Parathyroid adenoma (tissue), 2 donors: Measurements from ENCODE around the gene RPS29.

Source experiments
- H2AFZ ChIP-seq: fragments of 300-600 bp; sonication (generic); one replicate; pipeline ENCODE4 v1.7.0; 2017; ENCODE audit warnings: antibody characterized with exemption, mild to moderate bottlenecking
- H3K27ac ChIP-seq: fragments of 300-600 bp; sonication (generic); one replicate; pipeline ENCODE4 v1.7.0; 2017
- H3K27me3 ChIP-seq: fragments of 300-600 bp; sonication (generic); one replicate; pipeline ENCODE4 v1.7.0; 2017; ENCODE audit warnings: low read length; ENCODE audit not compliant: control insufficient read depth, insufficient read depth
- H3K36me3 ChIP-seq: fragments of 300-600 bp; sonication (generic); one replicate; pipeline ENCODE4 v1.7.0; 2017; ENCODE audit warnings: low read length; ENCODE audit not compliant: control insufficient read depth, insufficient read depth
- H3K4me1 ChIP-seq: fragments of 300-600 bp; sonication (generic); one replicate; pipeline ENCODE4 v1.7.0; 2017; ENCODE audit warnings: control low read depth
- H3K4me2 ChIP-seq: fragments of 300-600 bp; sonication (generic); one replicate; pipeline ENCODE4 v1.7.0; 2017; ENCODE audit warnings: low read length
- H3K4me3 ChIP-seq: fragments of 300-600 bp; sonication (generic); one replicate; pipeline ENCODE4 v1.7.0; 2017; ENCODE audit warnings: low read depth, low read length
- H3K79me2 ChIP-seq: fragments of 300-600 bp; sonication (generic); one replicate; pipeline ENCODE4 v1.7.0; 2017; ENCODE audit warnings: control low read depth
- H3K9ac ChIP-seq: fragments of 300-600 bp; sonication (generic); one replicate; pipeline ENCODE4 v1.7.0; 2017; ENCODE audit warnings: mild to moderate bottlenecking
- H3K9me3 ChIP-seq: fragments of 300-600 bp; sonication (generic); one replicate; pipeline ENCODE4 v1.7.0; 2017; ENCODE audit warnings: low read length; ENCODE audit not compliant: control insufficient read depth
- TF ChIP-seq, protein P1 (sequence below): fragments of 300-600 bp; sonication (generic); IDR thresholded peaks from one replicate; pipeline ENCODE4 v1.7.0; 2017; ENCODE audit warnings: antibody characterized with exemption, mild to moderate bottlenecking
- donor health status: primary hyperparathyroidism.

The RPS29 gene

DNA sequence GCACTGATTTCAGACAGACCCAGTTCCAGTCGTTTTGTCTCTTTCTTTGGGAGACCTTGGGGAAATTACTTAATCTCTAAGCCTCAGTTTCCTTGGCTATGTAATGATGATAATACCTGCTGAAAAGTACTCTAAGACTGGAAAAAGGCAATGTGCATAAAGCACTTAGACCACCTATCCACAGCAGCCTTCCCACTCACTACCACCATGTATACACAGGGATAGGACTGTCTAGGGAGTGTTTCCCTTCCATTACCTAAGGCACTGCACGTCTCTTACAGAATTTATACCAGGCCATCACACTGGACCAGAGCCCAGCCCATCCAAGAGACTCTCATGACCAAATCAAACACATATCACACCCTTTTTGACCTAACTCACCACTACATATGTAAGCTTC, 6.3 kb downstream of the RPS29 start:
- no peaks in the 10 kb centered on the region for H3K27me3 ChIP-seq
- no peaks in the 10 kb centered on the region for H3K36me3 ChIP-seq
- H3K9me3 ChIP-seq, result no peaks in the 10 kb centered on the region
- H3K79me2 ChIP-seq, result peaks cover 32% of the 10 kb centered on the region
- H3K4me1 ChIP-seq, result peaks cover 3% of the 10 kb centered on the region
- TF ChIP-seq, protein P1, sequence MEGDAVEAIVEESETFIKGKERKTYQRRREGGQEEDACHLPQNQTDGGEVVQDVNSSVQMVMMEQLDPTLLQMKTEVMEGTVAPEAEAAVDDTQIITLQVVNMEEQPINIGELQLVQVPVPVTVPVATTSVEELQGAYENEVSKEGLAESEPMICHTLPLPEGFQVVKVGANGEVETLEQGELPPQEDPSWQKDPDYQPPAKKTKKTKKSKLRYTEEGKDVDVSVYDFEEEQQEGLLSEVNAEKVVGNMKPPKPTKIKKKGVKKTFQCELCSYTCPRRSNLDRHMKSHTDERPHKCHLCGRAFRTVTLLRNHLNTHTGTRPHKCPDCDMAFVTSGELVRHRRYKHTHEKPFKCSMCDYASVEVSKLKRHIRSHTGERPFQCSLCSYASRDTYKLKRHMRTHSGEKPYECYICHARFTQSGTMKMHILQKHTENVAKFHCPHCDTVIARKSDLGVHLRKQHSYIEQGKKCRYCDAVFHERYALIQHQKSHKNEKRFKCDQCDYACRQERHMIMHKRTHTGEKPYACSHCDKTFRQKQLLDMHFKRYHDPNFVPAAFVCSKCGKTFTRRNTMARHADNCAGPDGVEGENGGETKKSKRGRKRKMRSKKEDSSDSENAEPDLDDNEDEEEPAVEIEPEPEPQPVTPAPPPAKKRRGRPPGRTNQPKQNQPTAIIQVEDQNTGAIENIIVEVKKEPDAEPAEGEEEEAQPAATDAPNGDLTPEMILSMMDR, result no peak
- no peak overlapping the region for H3K9ac ChIP-seq
- no peak overlapping the region for H3K4me2 ChIP-seq
- H2AFZ ChIP-seq, result no peak overlapping the region
- H3K4me3 ChIP-seq, result no peak overlapping the region
- no peak overlapping the region for H3K27ac ChIP-seq

DNA sequence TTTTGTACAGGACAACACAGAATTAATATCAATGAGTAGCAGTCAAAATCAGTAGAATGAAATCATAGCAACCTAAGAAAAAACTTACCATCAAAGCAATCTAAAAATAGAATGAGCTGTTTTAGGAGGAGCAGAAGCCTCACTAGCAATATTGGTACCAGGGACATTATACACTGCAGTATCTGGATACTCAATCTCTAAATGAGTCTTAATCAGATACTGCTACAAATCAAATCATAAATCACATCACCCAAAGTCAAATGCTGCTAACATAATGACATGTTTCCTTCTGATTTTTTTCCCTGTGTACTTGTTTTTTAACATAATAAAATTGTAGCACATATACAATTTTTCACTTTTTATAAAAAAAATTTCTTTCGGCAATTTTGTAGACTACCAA, 8.0 kb downstream of the RPS29 start:
- no peak overlapping the region for H3K4me3 ChIP-seq
- no peaks in the 10 kb centered on the region for H3K27me3 ChIP-seq
- no peaks in the 10 kb centered on the region for H3K4me1 ChIP-seq
- TF ChIP-seq, protein P1, result no peak
- peaks cover 20% of the 10 kb centered on the region for H3K79me2 ChIP-seq
- no peak overlapping the region for H3K4me2 ChIP-seq
- H3K9ac ChIP-seq, result no peak overlapping the region
- H3K36me3 ChIP-seq, result no peaks in the 10 kb centered on the region
- H3K9me3 ChIP-seq, result no peaks in the 10 kb centered on the region
- no peak overlapping the region for H2AFZ ChIP-seq
- no peak overlapping the region for H3K27ac ChIP-seq

DNA sequence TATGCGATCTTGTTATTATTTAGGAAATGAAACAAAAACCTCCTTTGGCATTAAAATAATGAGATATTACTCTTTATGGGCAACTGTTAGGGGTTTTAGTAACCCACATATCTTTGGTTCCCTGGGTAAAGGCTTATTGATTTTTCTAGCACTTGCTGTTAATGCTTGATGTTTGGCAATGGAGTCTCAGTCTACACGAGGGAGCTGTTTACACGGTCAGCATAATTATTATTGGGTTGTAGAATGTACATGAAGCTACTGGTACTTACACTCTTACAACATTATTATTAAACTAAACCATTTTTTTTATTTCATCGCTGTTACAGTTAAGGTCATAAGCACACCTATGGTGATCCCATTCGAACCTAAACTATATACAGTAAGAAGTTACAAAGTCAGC, 12.1 kb downstream of the RPS29 start:
- Histone ChIP-seq H3K4me1 (no peaks in the 10 kb centered on the region), H3K4me3 (no peak overlapping the region), H3K79me2 (peaks cover 1% of the 10 kb centered on the region), H3K4me2 (no peak overlapping the region), H2AFZ (no peak overlapping the region), H3K27ac (no peak overlapping the region), H3K36me3 (no peaks in the 10 kb centered on the region), H3K27me3 (no peaks in the 10 kb centered on the region), H3K9ac (no peak overlapping the region), H3K9me3 (no peaks in the 10 kb centered on the region)
- TF ChIP-seq, protein P1, result no peak

DNA sequence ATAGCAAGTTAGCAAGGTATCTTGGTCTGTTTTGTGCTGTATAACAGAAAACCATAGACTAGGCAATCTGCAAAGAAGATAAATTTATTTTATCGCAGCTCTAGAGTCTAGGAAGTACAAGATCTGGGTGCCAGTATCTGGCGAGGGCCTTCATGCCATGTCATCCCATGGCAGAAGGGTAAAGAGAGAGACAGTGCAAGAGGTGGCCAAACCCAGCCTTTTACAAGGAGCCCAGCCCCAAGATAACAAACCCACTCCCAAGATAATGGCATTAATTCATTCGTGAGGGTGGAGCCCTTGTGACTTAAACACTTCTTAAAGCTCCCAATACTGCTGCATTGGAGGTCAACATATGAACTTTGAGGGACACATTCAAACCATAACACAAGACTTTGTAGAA, 16.9 kb downstream of the RPS29 start:
- Histone ChIP-seq H3K9me3 (no peaks in the 10 kb centered on the region), H3K9ac (no peak overlapping the region)

DNA sequence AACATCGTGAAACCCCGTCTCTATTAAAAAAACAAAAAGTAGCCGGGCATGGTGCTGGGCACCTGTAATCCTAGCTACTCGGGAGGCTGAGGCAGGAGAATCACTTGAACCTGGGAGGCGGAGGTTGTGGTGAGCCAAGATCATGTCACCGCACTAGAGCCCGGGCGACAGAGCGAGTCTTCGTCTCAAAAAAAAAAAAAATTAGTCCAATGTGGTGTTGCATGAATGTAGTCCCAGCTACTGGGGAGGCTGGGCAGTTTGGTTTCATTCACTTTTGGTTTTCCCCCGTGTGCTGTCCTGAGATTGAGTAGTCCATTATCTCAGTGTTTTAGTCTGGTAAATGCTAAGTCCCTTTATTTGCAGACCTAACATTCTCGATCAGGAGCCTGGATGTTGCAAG, 19.5 kb downstream of the RPS29 start:
- no peaks in the 10 kb centered on the region for H3K79me2 ChIP-seq
- H3K4me1 ChIP-seq, result no peaks in the 10 kb centered on the region
- no peak overlapping the region for H2AFZ ChIP-seq
- TF ChIP-seq, protein P1, result no peak
- H3K9ac ChIP-seq, result no peak overlapping the region
- no peaks in the 10 kb centered on the region for H3K27me3 ChIP-seq
- no peak overlapping the region for H3K4me2 ChIP-seq
- H3K36me3 ChIP-seq, result no peaks in the 10 kb centered on the region
- H3K9me3 ChIP-seq, result no peaks in the 10 kb centered on the region
- no peak overlapping the region for H3K4me3 ChIP-seq
- no peak overlapping the region for H3K27ac ChIP-seq

More for the DNA sequence above, 16.9 kb downstream of the RPS29 start:
- Histone ChIP-seq H3K27me3 (no peaks in the 10 kb centered on the region), H3K36me3 (no peaks in the 10 kb centered on the region), H3K4me3 (no peak overlapping the region), H3K79me2 (no peaks in the 10 kb centered on the region), H3K27ac (no peak overlapping the region), H3K4me2 (no peak overlapping the region), H2AFZ (no peak overlapping the region), H3K4me1 (no peaks in the 10 kb centered on the region)
- TF ChIP-seq, protein P1, result no peak
